Measurements from ENCODE around the gene SPR.

The SPR gene

DNA sequence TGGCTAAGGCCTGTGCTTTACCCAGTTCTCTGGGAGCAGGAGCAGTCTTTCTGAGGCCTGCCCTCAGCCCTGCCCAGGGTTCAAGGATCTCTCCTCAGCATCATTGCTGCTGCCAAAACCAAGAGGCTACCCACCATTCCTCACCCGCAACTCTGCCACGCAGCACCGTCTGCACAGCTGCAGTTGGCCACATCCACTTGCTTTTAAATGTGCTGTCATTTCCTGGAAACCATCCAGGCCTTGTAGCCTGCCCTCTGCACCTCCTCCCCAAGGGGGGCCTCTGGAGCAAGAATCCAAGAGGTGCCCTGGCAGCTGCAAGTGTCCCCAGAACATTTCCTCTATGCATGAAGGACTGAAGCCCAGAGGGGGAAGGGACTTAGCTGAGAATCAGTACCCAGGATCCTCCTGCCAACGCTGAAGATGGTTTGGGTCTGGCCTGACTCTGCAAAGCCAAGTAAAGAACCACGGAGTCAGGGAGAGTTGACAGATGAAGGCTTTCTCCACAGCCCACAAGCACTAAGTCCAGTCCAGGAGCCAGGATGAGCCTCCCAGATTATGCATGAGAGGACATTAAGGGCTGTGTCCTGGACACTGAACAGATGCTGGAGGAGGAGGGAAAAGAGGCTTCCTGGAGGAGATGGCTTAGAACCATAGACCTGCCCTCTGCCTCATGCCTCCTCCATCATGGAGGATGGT, 45.0 kb downstream of the SPR start:
- DNase-seq (ENCODE audit: low read depth): no peak

DNA sequence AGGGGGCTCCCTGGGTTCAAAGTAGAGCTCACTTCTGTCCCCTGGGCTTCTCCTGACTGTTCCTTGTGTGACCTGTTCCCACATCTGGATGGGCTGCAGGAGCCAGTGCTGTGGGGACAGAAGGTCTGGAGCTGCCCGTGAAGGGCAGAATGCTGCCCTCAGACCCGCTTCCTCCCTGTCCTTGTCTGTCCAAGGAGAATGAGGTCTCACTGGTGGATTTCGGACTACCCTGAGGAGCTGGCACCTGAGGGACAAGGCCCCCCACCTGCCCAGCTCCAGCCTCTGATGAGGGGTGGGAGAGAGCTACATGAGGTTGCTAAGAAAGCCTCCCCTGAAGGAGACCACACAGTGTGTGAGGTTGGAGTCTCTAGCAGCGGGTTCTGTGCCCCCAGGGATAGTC, 45.6 kb downstream of the SPR start:
- no peak for DNase-seq (ENCODE audit: low read depth)

DNA sequence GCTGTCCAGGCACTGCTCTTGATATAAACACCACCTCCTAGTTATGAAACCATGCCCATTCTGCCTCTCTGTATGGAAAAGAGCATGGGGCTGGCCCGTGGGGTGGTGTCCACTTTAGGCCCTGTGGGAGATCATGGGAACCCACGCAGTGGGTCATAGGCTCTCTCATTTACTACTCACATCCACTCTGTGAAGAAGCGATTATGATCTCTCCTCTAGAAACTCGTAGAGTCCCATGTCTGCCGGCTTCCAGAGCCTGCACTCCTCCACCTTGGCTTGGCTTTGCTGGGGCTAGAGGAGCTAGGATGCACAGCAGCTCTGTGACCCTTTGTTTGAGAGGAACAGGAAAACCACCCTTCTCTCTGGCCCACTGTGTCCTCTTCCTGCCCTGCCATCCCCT, 46.0 kb downstream of the SPR start:
- DNase-seq (ENCODE audit: low read depth): no peak

DNA sequence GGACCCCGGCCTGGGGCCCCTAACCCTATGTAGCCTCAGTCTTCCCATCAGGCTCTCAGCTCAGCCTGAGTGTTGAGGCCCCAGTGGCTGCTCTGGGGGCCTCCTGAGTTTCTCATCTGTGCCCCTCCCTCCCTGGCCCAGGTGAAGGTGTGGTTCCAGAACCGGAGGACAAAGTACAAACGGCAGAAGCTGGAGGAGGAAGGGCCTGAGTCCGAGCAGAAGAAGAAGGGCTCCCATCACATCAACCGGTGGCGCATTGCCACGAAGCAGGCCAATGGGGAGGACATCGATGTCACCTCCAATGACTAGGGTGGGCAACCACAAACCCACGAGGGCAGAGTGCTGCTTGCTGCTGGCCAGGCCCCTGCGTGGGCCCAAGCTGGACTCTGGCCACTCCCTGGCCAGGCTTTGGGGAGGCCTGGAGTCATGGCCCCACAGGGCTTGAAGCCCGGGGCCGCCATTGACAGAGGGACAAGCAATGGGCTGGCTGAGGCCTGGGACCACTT, 46.5 kb downstream of the SPR start:
- no peak for DNase-seq (ENCODE audit: low read depth)

DNA sequence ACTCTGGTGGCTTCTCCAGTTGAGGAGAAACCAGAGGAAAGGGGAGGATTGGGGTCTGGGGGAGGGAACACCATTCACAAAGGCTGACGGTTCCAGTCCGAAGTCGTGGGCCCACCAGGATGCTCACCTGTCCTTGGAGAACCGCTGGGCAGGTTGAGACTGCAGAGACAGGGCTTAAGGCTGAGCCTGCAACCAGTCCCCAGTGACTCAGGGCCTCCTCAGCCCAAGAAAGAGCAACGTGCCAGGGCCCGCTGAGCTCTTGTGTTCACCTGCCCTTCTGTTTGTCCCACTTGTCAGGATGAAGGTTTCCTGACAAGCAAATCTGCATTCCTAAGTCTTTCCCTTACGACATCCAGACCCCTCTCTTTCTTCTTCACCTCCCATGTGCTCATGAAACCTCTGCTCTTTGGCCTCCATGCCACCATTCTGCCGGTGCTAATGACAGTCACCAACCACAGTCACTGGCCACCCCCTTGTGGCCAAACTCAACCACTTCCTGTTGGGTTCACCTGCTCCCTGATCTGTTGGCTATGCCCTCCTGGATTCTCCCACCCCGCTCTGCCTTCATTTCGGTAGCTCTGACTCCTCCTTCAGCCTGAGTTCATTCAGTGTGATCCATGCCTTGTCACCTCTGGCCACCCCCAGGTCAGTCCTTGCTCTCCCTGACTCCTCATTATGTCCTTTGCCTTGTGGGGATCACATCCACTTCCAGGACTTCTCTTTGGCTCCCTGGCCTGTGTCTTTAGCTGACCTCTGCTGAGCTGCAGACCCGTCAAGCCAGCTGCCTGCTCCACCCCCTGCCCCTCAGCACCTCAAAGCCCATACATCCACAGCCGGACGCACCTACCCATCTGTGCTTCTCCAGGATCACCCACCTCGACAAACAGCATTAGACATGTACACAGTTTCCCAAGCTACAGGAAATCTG, 47.7 kb downstream of the SPR start:
- no peak for DNase-seq (ENCODE audit: low read depth)

DNA sequence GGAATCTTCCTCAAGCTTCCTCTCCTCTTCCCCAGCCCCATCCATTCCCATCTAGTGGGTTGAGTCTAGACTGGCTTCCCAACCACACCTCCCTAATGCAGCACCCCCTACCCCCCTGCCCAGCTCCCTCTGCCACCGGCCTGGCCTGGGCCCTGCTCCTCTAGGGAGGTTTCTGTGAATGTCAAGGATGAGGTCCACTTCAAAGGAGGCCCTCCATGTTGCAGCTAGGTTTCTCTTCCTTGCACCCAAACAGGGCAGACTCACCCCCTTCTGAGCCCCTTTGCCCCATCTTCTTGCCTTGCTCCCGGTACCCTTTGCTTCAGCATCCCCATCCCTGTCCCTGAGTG, 48.4 kb downstream of the SPR start:
- DNase-seq (ENCODE audit: low read depth): no peak

DNA sequence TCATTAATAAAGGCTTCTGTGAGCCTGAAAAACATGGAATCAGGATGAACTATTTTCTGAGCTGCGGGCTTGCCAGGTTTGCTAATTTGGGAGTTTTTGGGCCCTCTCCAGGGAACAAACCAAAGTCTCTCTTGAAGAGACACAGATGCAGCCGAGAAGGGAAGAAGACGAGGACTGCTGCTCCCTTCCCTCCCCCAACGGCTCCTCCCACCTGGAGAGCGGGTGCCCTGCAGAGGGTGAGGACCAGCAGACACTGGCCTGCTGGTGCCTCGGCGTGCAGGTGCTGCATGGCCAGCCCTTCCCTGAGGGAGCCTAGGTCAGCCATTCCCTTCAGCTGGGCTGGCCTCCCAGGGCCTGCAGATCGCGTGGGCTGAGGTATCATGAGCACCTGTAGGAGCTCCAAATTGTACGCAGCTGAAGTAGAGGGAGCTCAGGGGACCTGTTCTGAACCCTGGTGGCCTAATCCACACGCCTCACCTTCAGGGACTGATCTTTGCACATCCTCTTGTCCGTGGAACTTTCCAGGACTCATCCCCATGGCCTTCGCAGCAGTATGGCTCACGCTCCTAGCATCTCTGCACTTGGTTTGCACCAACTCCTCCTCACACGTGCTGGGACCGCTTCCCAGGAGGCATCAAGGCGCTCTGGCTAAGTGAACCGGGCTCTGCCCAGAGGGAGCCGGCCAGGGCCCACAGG, 49.6 kb downstream of the SPR start:
- DNase-seq (ENCODE audit: low read depth): no peak

DNA sequence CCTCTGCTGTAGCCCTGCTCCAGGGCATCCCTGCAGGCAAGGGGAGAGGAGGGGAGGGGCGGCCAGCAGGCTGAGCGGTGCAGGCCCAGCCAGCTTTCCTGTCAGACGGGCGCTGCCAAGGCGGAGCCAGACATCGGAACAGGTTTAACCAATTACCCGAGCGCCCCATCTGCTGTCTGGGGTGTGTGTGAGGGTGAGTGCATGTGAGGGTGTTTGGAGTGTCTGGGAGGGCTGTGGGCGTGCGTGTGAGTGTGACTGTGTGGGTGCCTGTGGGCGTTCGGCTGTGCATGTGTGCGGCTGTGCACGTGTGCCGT, 50.1 kb downstream of the SPR start:
- no peak for DNase-seq (ENCODE audit: low read depth)

DNA sequence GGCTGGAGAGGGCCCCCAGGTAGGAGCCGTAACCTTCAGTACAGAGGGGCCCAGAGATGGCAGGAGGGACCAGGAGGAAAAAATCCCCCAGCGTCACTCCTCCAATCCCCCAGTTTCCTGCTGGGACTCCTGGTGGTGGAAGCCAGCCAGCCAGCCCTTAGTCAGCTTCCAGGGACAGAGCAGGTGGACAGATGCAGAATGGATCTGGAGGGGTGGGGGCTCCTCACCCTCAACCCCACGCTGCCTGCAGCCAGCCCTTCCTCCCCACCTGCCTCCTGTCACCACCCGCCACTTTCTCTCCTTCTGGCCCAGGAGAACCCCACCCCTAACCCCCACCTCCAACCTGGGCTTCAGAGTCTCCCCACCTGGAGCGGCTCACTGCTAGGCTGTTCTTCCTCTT, 51.2 kb downstream of the SPR start:
- no peak for DNase-seq (ENCODE audit: low read depth)

DNA sequence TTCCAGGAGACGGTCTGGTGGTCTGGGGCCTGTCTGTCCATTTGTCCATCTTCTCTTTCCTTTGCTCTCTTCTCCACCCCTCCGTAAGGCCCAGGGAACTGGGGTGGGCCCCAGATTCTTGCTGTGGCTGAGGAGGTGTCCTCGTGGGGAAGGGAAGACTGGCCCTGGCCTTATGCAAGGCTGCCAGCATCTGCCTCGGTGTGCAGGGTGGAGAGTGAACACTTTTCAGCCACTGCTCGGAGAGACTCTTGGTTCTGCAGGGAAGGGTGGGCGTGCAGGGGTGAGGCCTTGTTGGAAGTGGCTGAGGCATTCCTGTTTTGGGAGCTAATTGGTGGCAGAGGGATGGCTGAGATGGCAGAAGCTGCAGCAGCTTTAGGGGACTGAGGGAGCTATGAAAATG, 53.2 kb downstream of the SPR start:
- DNase-seq (ENCODE audit: low read depth): no peak

DNA sequence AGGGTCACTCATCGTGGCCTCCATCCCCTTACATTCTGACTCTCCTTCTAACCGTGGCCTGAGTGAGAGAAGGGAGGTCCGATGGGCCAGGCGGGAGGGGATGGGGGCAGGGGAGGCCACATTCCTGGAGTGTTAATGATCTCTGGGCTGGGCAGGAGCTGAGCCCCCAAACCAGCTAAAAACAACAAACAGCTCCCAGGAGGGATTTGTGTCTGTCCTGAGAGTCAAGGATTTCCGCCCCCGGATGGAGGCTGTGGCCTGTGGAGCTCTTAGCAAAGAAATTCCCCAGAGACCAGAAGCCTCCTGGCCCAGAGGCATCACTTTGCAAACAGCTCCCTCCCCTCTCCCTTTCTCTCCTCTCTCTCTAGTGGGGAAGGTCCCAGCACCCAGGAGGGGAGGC, 53.6 kb downstream of the SPR start:
- DNase-seq (ENCODE audit: low read depth): no peak
